K562 (cell line): Measurements from ENCODE around the gene RTP5.

Experiments used
- CLOCK ChIP-seq: fragments of 250-450 bp; sonication (Bioruptor Pico); IDR thresholded peaks from 2 replicates; pipeline ENCODE4 v1.4.0; 2020; ENCODE audit warnings: mild to moderate bottlenecking, moderate library complexity, borderline replicate concordance
- EZH2 ChIP-seq: IDR thresholded peaks from 2 replicates; pipeline ENCODE4 v1.6.1; 2012; ENCODE audit warnings: low read depth, mild to moderate bottlenecking, inconsistent platforms, low read length, borderline replicate concordance
- HDAC2 ChIP-seq: fragments of 450-650 bp; IDR thresholded peaks from 2 replicates; pipeline ENCODE4 v1.6.1; 2016; ENCODE audit warnings: mild to moderate bottlenecking
- SREBF2 ChIP-seq: sonication (generic); formaldehyde crosslinking; IDR thresholded peaks from 2 replicates; pipeline ENCODE4 v1.4.0; 2020; ENCODE audit warnings: mild to moderate bottlenecking, missing genetic modification reagents
- YY1 ChIP-seq, 3 experiments: IDR thresholded peaks; 2 replicates each; pipeline ENCODE4 v1.6.1; 2011; ENCODE audit warnings: low read length in 2 of 3, mild to moderate bottlenecking in 2 of 3, moderate library complexity in 2 of 3, borderline replicate concordance in 1 of 3, control low read depth in 1 of 3, low read depth in 1 of 3; ENCODE audit not compliant: insufficient read depth in 3 of 3, insufficient replicate concordance in 2 of 3, control insufficient read depth in 1 of 3, insufficient read length in 1 of 3; ENCODE audit errors: extremely low read depth in 1 of 3
- TF ChIP-seq, protein P1 (sequence below), 3 experiments: IDR thresholded peaks in 2 of 3; conservative IDR thresholded peaks in 1 of 3; 2 replicates each; pipeline ENCODE4 v1.5.1; 2011 to 2012; ENCODE audit warnings: low read length in 3 of 3, mild to moderate bottlenecking in 3 of 3, control low read depth in 2 of 3, improper control_type of control experiment in 1 of 3, inconsistent platforms in 1 of 3, low read depth in 1 of 3, mixed read lengths in 1 of 3, moderate library complexity in 1 of 3; ENCODE audit not compliant: insufficient read depth in 2 of 3
- TF ChIP-seq, protein P2 (sequence below), 2 experiments: fragments of 450-650 bp; formaldehyde crosslinking in 1 of 2; IDR thresholded peaks; 2 replicates each; pipeline versions ENCODE4 v1.4.0 to v1.6.1; 2014 to 2020; ENCODE audit warnings: mild to moderate bottlenecking in 2 of 2, borderline replicate concordance in 1 of 2, low read depth in 1 of 2

- TF ChIP-seq, protein P1, sequence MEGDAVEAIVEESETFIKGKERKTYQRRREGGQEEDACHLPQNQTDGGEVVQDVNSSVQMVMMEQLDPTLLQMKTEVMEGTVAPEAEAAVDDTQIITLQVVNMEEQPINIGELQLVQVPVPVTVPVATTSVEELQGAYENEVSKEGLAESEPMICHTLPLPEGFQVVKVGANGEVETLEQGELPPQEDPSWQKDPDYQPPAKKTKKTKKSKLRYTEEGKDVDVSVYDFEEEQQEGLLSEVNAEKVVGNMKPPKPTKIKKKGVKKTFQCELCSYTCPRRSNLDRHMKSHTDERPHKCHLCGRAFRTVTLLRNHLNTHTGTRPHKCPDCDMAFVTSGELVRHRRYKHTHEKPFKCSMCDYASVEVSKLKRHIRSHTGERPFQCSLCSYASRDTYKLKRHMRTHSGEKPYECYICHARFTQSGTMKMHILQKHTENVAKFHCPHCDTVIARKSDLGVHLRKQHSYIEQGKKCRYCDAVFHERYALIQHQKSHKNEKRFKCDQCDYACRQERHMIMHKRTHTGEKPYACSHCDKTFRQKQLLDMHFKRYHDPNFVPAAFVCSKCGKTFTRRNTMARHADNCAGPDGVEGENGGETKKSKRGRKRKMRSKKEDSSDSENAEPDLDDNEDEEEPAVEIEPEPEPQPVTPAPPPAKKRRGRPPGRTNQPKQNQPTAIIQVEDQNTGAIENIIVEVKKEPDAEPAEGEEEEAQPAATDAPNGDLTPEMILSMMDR (IDR thresholded peaks at IDR 0.05 in 2 of 3, conservative IDR thresholded peaks at IDR 0.05 in 1 of 3; ENCODE audit: insufficient read depth in 2 of 3, low read depth in 1 of 3, low read length in 3 of 3), result no peak
- TF ChIP-seq HDAC2 (no peak), SREBF2 (CRISPR knock-in tag) (no peak), YY1 (IDR thresholded peaks at IDR 0.05; ENCODE audit: borderline replicate concordance in 1 of 3, control insufficient read depth in 1 of 3, extremely low read depth in 1 of 3, insufficient read depth in 3 of 3, insufficient read length in 1 of 3, insufficient replicate concordance in 2 of 3, low read depth in 1 of 3, low read length in 2 of 3) (no peak), EZH2 (no peak), CLOCK (CRISPR knock-in tag) (no peak)
- TF ChIP-seq, protein P2, sequence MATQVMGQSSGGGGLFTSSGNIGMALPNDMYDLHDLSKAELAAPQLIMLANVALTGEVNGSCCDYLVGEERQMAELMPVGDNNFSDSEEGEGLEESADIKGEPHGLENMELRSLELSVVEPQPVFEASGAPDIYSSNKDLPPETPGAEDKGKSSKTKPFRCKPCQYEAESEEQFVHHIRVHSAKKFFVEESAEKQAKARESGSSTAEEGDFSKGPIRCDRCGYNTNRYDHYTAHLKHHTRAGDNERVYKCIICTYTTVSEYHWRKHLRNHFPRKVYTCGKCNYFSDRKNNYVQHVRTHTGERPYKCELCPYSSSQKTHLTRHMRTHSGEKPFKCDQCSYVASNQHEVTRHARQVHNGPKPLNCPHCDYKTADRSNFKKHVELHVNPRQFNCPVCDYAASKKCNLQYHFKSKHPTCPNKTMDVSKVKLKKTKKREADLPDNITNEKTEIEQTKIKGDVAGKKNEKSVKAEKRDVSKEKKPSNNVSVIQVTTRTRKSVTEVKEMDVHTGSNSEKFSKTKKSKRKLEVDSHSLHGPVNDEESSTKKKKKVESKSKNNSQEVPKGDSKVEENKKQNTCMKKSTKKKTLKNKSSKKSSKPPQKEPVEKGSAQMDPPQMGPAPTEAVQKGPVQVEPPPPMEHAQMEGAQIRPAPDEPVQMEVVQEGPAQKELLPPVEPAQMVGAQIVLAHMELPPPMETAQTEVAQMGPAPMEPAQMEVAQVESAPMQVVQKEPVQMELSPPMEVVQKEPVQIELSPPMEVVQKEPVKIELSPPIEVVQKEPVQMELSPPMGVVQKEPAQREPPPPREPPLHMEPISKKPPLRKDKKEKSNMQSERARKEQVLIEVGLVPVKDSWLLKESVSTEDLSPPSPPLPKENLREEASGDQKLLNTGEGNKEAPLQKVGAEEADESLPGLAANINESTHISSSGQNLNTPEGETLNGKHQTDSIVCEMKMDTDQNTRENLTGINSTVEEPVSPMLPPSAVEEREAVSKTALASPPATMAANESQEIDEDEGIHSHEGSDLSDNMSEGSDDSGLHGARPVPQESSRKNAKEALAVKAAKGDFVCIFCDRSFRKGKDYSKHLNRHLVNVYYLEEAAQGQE (IDR thresholded peaks at IDR 0.05; ENCODE audit: borderline replicate concordance), result no peak
- TF ChIP-seq, protein P2 (CRISPR knock-in tag; IDR thresholded peaks at IDR 0.05; ENCODE audit: low read depth), result no peak
These were observed 37.5 kb downstream of the RTP5 start for GRCh38 chr2:241906826-241907570.
